ENCODE results near the gene SLC25A25. TPM values are rescaled to one million over a fixed set of nuclear protein-coding genes. Genes with fewer than 3 reads are reported as not detected.

Gene SLC25A25
- total RNA-seq, 1 experiment from 2014 or later = 4.1 TPM

DNA sequence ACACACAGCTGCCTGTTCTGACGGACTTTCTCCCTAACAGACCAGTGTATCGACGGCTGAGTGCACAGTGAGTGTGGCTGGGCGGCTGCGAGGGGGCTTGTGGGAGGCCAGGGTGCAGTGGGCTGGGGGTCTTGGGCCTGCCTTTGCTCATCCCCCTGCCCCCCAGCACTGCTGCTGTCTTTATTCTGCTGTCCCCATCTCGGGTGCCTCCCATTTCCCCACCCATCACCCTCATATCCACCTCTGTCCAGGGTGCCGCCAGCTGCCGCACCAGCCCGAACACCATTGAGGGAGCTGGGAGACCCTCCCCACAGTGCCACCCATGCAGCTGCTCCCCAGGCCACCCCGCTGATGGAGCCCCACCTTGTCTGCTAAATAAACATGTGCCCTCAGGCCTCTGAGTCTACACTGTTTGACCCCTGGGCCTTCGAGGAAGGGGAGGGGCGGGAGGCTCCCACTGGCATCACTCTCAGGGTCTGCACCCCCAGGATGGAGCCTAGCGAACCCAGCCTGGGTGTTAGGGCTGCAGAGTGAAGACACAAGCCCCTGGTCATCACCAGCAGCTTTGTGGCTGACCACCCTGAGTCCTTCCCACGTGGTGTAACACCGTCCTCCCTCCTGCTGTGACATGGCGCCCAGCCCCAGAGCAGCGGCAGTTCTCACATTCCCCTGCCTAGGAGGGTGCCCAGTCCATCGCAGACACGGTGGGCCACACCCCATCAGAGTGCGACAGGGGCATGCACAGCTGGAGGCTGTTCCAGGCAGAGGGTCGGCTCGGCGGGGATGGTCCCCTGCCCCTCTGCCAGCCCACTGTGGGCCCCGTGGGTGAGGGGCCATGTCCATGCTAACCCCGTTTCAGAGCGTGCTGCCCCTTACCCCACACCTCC lies 85.3 kb downstream of the SLC25A25 start:
- no peaks in the 10 kb centered on the region for H4K20me1 ChIP-seq (ENCODE audit: insufficient read depth, low read depth, low read length)
- no peak for DNase-seq
- no peaks in the 10 kb centered on the region for H3K36me3 ChIP-seq (ENCODE audit: insufficient read depth, low read length)
- H3K4me3 ChIP-seq (ENCODE audit: low read length) = no peak overlapping the region
- no peak overlapping the region for H3K27ac ChIP-seq (ENCODE audit: low read length)
- H3K9ac ChIP-seq (ENCODE audit: low read length) = no peak overlapping the region
- H3K9me2 ChIP-seq (replicated peaks; ENCODE audit: insufficient read depth, low read length) = no peaks in the 10 kb centered on the region
- no peaks in the 10 kb centered on the region for H3K4me1 ChIP-seq (ENCODE audit: low read length)
- no peaks in the 10 kb centered on the region for H3K9me3 ChIP-seq (ENCODE audit: low read length)
- no peak overlapping the region for H3K4me2 ChIP-seq (ENCODE audit: low read depth, low read length, poor library complexity, severe bottlenecking)
- no peaks in the 10 kb centered on the region for H3K27me3 ChIP-seq (ENCODE audit: low read length)
- H3K79me2 ChIP-seq (ENCODE audit: low read length) = no peaks in the 10 kb centered on the region
- no peak overlapping the region for H2AFZ ChIP-seq (ENCODE audit: low read length)

DNA sequence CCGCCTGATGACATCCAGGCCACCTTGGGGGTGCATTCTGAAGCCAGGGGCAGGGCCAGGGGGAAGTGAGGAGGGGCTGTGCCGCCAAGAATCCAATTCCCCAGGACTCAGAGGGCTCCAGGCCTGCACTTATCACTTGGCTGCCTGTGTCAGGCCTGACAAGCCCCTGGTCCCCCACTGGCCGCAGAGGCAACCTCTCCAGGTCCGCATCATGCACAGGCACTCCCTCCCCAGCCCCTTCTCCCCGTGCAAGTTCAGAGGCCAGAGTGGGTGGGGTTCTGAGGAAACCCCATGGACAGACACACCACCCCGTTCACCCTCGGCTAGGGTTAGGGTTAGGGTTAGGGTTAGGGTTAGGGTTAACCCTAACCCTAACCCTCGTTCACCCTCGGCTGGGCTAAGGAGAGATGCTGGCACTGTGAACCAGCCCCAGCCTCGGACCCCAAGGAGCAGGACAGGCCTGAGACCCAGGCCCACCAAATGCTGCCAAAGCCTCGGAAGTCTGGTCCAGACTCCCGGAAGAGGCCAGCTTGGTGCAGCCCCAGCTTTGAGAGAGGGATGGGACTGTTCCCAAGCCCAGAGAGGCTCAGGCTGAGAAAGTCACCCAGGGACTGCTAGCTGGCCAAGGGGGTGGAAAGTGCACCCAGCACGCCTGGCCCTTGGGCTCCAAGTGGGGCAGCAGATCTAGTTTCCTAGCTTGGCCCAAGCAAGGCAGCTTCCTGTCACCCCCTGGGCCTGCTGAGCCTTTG lies 86.1 kb downstream of the SLC25A25 start:
- no peaks in the 10 kb centered on the region for H3K9me2 ChIP-seq (replicated peaks; ENCODE audit: insufficient read depth, low read length)
- no peaks in the 10 kb centered on the region for H3K27me3 ChIP-seq (ENCODE audit: low read length)
- no peak overlapping the region for H3K4me2 ChIP-seq (ENCODE audit: low read depth, low read length, poor library complexity, severe bottlenecking)
- H3K36me3 ChIP-seq (ENCODE audit: insufficient read depth, low read length) = no peaks in the 10 kb centered on the region
- no peak overlapping the region for H3K4me3 ChIP-seq (ENCODE audit: low read length)
- DNase-seq = no peak
- no peaks in the 10 kb centered on the region for H3K9me3 ChIP-seq (ENCODE audit: low read length)
- no peaks in the 10 kb centered on the region for H3K79me2 ChIP-seq (ENCODE audit: low read length)
- no peak overlapping the region for H2AFZ ChIP-seq (ENCODE audit: low read length)
- H3K27ac ChIP-seq (ENCODE audit: low read length) = no peak overlapping the region
- H4K20me1 ChIP-seq (ENCODE audit: insufficient read depth, low read depth, low read length) = no peaks in the 10 kb centered on the region
- H3K4me1 ChIP-seq (ENCODE audit: low read length) = no peaks in the 10 kb centered on the region
- H3K9ac ChIP-seq (ENCODE audit: low read length) = no peak overlapping the region

DNA sequence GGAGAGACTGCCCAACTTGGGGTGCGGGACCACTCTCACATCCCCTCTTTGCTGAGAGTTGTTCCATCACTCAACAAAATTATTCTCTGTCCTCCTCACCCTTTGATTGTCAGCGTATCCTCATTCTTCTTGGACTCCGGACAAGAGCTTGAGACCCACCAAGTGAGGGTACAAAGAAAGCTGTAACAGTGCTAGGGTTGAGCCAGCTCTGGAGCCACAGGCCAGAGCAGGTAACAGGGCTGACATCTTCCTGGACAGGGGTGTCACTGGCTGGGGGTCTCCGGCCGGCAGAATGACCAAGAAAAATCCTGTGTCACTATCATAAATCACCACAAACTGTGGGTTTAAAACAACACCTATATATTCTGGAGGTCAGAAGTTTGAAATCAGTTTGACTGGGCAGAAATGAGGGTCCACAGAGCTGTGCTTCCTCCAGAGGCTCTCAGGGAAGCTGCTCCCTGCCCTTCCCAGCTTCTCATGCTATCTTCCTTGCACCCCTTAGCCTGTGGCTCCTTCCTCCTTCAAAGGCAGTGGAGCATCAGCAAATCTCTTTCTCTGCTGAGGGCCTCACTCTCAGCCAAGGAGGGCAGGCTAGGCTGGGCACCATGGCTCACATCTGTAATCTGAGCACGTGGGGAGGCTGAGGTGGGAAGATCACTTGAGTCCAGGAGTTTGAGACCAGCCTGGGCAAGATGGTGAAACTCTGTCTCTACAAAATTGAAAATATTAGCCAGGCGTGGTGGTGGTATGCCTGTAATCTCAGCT lies 87.9 kb downstream of the SLC25A25 start:
- no peaks in the 10 kb centered on the region for H3K9me2 ChIP-seq (replicated peaks; ENCODE audit: insufficient read depth, low read length)
- no peak for DNase-seq

More for the DNA sequence above, 87.9 kb downstream of the SLC25A25 start:
- Histone ChIP-seq H3K36me3 (ENCODE audit: insufficient read depth, low read length) (no peaks in the 10 kb centered on the region), H3K4me1 (ENCODE audit: low read length) (peaks cover 7% of the 10 kb centered on the region), H2AFZ (ENCODE audit: low read length) (no peak overlapping the region), H3K27ac (ENCODE audit: low read length) (no peak overlapping the region), H3K79me2 (ENCODE audit: low read length) (peaks cover 2% of the 10 kb centered on the region), H4K20me1 (ENCODE audit: insufficient read depth, low read depth, low read length) (no peaks in the 10 kb centered on the region), H3K4me3 (ENCODE audit: low read length) (no peak overlapping the region), H3K4me2 (ENCODE audit: low read depth, low read length, poor library complexity, severe bottlenecking) (no peak overlapping the region), H3K9ac (ENCODE audit: low read length) (no peak overlapping the region), H3K9me3 (ENCODE audit: low read length) (no peaks in the 10 kb centered on the region), H3K27me3 (ENCODE audit: low read length) (no peaks in the 10 kb centered on the region)

Other genes starting within 250 kb of the SLC25A25 start
- not detected in 2 replicates for gene ENG, start 213.6 kb upstream of the SLC25A25 start, total RNA-seq (2014; rRNA removed; shearing (Covaris generic); ENCODE audit: low replicate concordance)
- 1.0 and 32.6 TPM in 2 replicates for gene AK1, start 190.6 kb upstream of the SLC25A25 start, total RNA-seq (2014; rRNA removed; shearing (Covaris generic); ENCODE audit: low replicate concordance)
- gene ST6GALNAC6, start 168.6 kb upstream of the SLC25A25 start, total RNA-seq (2014; rRNA removed; shearing (Covaris generic); ENCODE audit: low replicate concordance) = 21.7 and 55.7 TPM in 2 replicates
- 23.5 and 41.6 TPM in 2 replicates for gene ST6GALNAC4, start 151.2 kb upstream of the SLC25A25 start, total RNA-seq (2014; rRNA removed; shearing (Covaris generic); ENCODE audit: low replicate concordance)
- gene PIP5KL1, start 137.5 kb upstream of the SLC25A25 start, total RNA-seq (2014; rRNA removed; shearing (Covaris generic); ENCODE audit: low replicate concordance) = 2.7 and 3.1 TPM in 2 replicates
- 21.5 and 34.4 TPM in 2 replicates for gene DPM2, start 130.4 kb upstream of the SLC25A25 start, total RNA-seq (2014; rRNA removed; shearing (Covaris generic); ENCODE audit: low replicate concordance)
- gene EEIG1, start 87.2 kb upstream of the SLC25A25 start, total RNA-seq (2014; rRNA removed; shearing (Covaris generic); ENCODE audit: low replicate concordance) = 6.9 and 10.1 TPM in 2 replicates
- gene NAIF1, start 912 bp upstream of the SLC25A25 start, total RNA-seq (2014; rRNA removed; shearing (Covaris generic); ENCODE audit: low replicate concordance) = 7.3 and 13.9 TPM in 2 replicates
- gene PTGES2, start 59.5 kb downstream of the SLC25A25 start, total RNA-seq (2014; rRNA removed; shearing (Covaris generic); ENCODE audit: low replicate concordance) = 68.4 and 114 TPM in 2 replicates
- gene LCN2, start 81.2 kb downstream of the SLC25A25 start, total RNA-seq (2014; rRNA removed; shearing (Covaris generic); ENCODE audit: low replicate concordance) = not detected in 2 replicates
- 154 and 209 TPM in 2 replicates for gene BBLN, start 92.0 kb downstream of the SLC25A25 start, total RNA-seq (2014; rRNA removed; shearing (Covaris generic); ENCODE audit: low replicate concordance)
- gene CIZ1, start 123.3 kb downstream of the SLC25A25 start, total RNA-seq (2014; rRNA removed; shearing (Covaris generic); ENCODE audit: low replicate concordance) = 62.7 and 84.0 TPM in 2 replicates
- 0.65 and 5.0 TPM in 2 replicates for gene DNM1, start 135.1 kb downstream of the SLC25A25 start, total RNA-seq (2014; rRNA removed; shearing (Covaris generic); ENCODE audit: low replicate concordance)
- gene GOLGA2, start 207.8 kb downstream of the SLC25A25 start, total RNA-seq (2014; rRNA removed; shearing (Covaris generic); ENCODE audit: low replicate concordance) = 16.2 and 75.3 TPM in 2 replicates
- 34.5 and 37.6 TPM in 2 replicates for gene SWI5, start 208.0 kb downstream of the SLC25A25 start, total RNA-seq (2014; rRNA removed; shearing (Covaris generic); ENCODE audit: low replicate concordance)